ENCODE results near the gene CTTNBP2NL.
"Not testable (repeated sequence)": the region's sequence is repeated elsewhere in the genome, so short reads cannot be mapped to it uniquely, and the experiment has no call there.

The CTTNBP2NL gene

GRCh38 chr1:112399456-112399855 is 3.4 kb downstream of the CTTNBP2NL start:
- Histone ChIP-seq H3K27me3 (no peaks in the 10 kb centered on the region), H3K27ac (no peak overlapping the region), H3K4me1 (peaks cover 0 to 74% (median 31%) of the 10 kb centered on the region in 4 donors), H3K9me3 (no peaks in the 10 kb centered on the region), H3K4me3 (no peak overlapping the region), H3K36me3 (no peaks in the 10 kb centered on the region)
- DNase-seq, result no peak
- TF ChIP-seq, protein P1, sequence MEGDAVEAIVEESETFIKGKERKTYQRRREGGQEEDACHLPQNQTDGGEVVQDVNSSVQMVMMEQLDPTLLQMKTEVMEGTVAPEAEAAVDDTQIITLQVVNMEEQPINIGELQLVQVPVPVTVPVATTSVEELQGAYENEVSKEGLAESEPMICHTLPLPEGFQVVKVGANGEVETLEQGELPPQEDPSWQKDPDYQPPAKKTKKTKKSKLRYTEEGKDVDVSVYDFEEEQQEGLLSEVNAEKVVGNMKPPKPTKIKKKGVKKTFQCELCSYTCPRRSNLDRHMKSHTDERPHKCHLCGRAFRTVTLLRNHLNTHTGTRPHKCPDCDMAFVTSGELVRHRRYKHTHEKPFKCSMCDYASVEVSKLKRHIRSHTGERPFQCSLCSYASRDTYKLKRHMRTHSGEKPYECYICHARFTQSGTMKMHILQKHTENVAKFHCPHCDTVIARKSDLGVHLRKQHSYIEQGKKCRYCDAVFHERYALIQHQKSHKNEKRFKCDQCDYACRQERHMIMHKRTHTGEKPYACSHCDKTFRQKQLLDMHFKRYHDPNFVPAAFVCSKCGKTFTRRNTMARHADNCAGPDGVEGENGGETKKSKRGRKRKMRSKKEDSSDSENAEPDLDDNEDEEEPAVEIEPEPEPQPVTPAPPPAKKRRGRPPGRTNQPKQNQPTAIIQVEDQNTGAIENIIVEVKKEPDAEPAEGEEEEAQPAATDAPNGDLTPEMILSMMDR (IDR thresholded peaks at IDR 0.05), result no peak
- intact Hi-C loops (cut with DNase I; ENCODE audit: low total_unique reads), result loop anchor here (5.0 kb wide), 1 partner anchor 558 kb away; the partner anchor contains the start of gene SLC16A1

- H3K27me3 ChIP-seq; H3K9me3 ChIP-seq; H3K36me3 ChIP-seq; H3K27ac ChIP-seq; DNase-seq; H3K4me3 ChIP-seq; intact Hi-C loops (cut with DNase I; ENCODE audit: low total_unique reads): not testable (repeated sequence)
- H3K4me1 ChIP-seq, result peaks cover 0 to 66% (median 21%) of the 10 kb centered on the region in 4 donors
Observed at GRCh38 chr1:112400706-112401105, 4.7 kb downstream of the CTTNBP2NL start.

- no peaks in the 10 kb centered on the region for H3K36me3 ChIP-seq
- no peaks in the 10 kb centered on the region for H3K9me3 ChIP-seq
- no peaks in the 10 kb centered on the region for H3K27me3 ChIP-seq
- no peak for DNase-seq
- no peak overlapping the region for H3K27ac ChIP-seq
- no peak overlapping the region for H3K4me3 ChIP-seq
- intact Hi-C loops (cut with DNase I; ENCODE audit: low total_unique reads), result no loop called here
- peaks cover 0 to 65% (median 12%) of the 10 kb centered on the region in 4 donors for H3K4me1 ChIP-seq
- TF ChIP-seq, protein P1 (IDR thresholded peaks at IDR 0.05), result no peak
Observed at GRCh38 chr1:112402682-112403643, 6.9 kb downstream of the CTTNBP2NL start.

DNA sequence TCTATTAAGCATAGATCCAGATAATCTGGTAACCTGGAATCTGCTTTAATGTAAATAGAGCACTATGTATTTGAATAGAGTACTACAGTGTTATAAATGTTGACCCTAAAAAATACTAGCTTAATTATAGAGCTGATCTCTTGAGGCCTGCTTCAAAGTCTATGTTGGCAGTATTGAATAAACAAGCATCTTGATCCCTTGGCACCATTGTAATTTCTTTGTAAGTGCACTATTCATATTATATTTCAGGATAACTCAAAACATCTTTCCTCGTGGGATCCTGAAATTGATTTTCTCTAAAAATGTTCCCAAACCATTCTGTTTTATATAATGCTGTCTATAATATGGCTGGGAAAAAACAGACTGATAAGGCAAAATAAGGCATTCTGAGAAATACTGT is 10.8 kb downstream of the CTTNBP2NL start:
- Histone ChIP-seq H3K9me3 (no peaks in the 10 kb centered on the region), H3K4me1 (peaks cover 0 to 42% (median 8%) of the 10 kb centered on the region in 4 donors), H3K4me3 (no peak overlapping the region), H3K27me3 (no peaks in the 10 kb centered on the region), H3K27ac (no peak overlapping the region), H3K36me3 (peaks cover 0 to 1% (median 0%) of the 10 kb centered on the region in 3 donors)
- DNase-seq, result no peak
- TF ChIP-seq, protein P1 (IDR thresholded peaks at IDR 0.05), result no peak
- intact Hi-C loops (cut with DNase I; ENCODE audit: low total_unique reads), result no loop called here

DNA sequence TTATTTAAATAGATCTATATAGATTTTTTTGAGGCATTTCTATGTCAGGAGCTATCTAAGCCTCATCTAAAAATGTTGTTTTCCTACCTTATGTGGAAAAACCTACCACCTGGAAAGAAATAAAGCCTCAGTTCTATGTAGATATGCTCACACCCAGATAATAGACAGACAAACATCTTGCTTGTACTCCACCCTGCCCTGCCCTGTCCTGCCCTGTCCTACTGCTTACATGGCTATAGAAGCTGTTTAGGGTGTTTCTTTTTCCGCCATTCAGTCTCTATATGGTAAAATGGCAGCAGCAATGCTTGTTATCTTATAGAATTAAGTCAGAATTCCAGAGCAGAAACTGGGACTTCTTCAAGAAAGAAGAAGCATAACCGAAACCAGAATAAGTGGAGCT is 13.4 kb downstream of the CTTNBP2NL start:
- TF ChIP-seq, protein P1 (IDR thresholded peaks at IDR 0.05), result no peak
- intact Hi-C loops (cut with DNase I; ENCODE audit: low total_unique reads), result no loop called here
- no peak for DNase-seq
- H3K4me3 ChIP-seq, result no peak overlapping the region
- H3K9me3 ChIP-seq, result no peaks in the 10 kb centered on the region
- H3K4me1 ChIP-seq, result peaks cover 0 to 15% (median 1%) of the 10 kb centered on the region in 4 donors
- no peak overlapping the region for H3K27ac ChIP-seq
- no peaks in the 10 kb centered on the region for H3K27me3 ChIP-seq
- peaks cover 4 to 25% (median 18%) of the 10 kb centered on the region in 3 donors for H3K36me3 ChIP-seq

- Histone ChIP-seq H3K9me3 (no peaks in the 10 kb centered on the region), H3K36me3 (peaks cover 9 to 29% (median 26%) of the 10 kb centered on the region in 3 donors), H3K27ac (no peak overlapping the region), H3K4me3 (no peak overlapping the region), H3K27me3 (no peaks in the 10 kb centered on the region), H3K4me1 (peaks cover 0 to 11% (median 0%) of the 10 kb centered on the region in 4 donors)
- TF ChIP-seq, protein P1 (IDR thresholded peaks at IDR 0.05), result no peak
- intact Hi-C loops (cut with DNase I; ENCODE audit: low total_unique reads), result no loop called here
- no peak for DNase-seq
Observed at GRCh38 chr1:112410673-112411072, 14.7 kb downstream of the CTTNBP2NL start.
